ENCODE results near the gene MAP1LC3B2.

The MAP1LC3B2 gene

GRCh38 chr12:116603546-116604177, 44.5 kb downstream of the MAP1LC3B2 start:
- Histone ChIP-seq H3K27me3 (ENCODE audit: control insufficient read depth, insufficient read depth, low read length) (no peaks in the 10 kb centered on the region), H3K9ac (ENCODE audit: low read length) (no peak overlapping the region), H3K4me1 (ENCODE audit: control insufficient read depth, insufficient read depth, low read length) (peaks cover 14% of the 10 kb centered on the region), H3K36me3 (ENCODE audit: control insufficient read depth, insufficient read depth, low read length) (no peaks in the 10 kb centered on the region), H3K4me3 (ENCODE audit: low read length) (no peak overlapping the region), H3K9me3 (ENCODE audit: control insufficient read depth, low read length) (no peaks in the 10 kb centered on the region)

DNA sequence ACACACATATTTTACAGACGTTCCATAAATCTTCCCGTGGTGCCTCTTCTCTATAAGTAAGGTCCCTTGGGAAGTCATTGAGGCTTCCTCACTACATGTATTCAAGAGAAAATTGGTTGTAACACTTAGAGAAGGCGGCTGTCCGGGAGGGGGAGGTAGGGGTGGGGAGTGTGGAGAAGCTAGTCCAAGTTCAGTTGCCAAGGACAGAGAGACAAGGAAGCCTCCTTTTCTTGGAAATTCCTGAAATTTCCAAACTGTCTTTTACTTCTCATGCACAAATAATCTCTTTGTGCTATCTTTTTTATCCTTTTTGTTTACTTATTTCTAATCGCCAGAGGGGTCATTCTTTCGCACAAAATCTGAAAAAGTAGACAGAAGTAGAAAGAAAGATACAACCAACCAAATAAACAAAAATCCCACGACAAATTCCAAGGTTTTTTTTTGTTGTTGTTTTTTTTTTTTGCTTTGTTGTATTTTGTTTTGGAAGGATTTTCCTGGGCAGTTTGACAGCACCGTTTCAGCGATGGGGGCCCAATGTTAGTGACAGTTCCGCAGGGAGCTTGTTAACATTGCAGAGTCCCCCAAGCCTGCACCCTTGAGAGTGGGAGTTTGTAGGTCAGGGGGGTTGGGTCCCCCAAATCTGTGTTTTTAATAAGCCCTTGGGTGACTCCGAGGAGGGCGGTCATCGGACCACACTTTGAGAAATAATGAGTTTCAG, 45.2 kb downstream of the MAP1LC3B2 start:
- Histone ChIP-seq H3K27me3 (ENCODE audit: control insufficient read depth, insufficient read depth, low read length) (no peaks in the 10 kb centered on the region), H3K4me3 (ENCODE audit: low read length) (no peak overlapping the region), H3K9ac (ENCODE audit: low read length) (no peak overlapping the region), H3K4me1 (ENCODE audit: control insufficient read depth, insufficient read depth, low read length) (peaks cover 7% of the 10 kb centered on the region), H3K36me3 (ENCODE audit: control insufficient read depth, insufficient read depth, low read length) (no peaks in the 10 kb centered on the region), H3K9me3 (ENCODE audit: control insufficient read depth, low read length) (no peaks in the 10 kb centered on the region)

DNA sequence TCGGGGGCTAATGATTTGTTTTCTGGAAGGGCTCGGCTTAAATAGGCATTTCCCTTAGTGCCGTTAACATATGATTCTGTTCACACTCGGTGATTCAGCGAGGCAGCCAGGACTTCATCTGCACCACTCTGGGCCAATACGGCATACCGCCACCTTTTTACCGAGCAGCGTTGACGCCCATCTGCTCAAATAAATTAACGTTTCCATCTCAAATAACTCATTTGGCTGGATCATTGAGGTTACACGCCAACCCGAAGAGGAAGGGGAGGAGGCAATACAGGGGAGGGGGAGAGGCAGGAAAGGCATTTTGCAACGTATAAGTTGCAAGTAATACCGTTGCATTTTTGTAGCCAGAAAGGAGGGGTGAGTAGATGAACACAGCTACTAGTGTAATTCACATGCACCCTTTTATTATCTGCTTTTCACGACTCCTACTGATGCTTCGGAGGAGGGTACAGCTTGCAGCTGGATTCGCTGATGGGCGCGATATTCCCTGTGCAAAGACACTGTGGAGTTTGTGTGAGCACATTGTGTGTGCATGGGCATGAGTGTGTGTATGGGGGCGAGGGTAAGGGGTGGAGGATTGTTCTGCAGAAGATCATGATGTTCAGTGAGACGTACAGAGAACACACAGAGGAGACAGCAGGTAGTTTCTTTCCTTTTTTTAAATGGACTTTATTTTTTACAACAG, 45.9 kb downstream of the MAP1LC3B2 start:
- Histone ChIP-seq H3K9me3 (ENCODE audit: control insufficient read depth, low read length) (no peaks in the 10 kb centered on the region), H3K9ac (ENCODE audit: low read length) (no peak overlapping the region)

GRCh38 chr12:116606397-116606796, 47.2 kb downstream of the MAP1LC3B2 start:
- Histone ChIP-seq H3K4me3 (ENCODE audit: low read length) (no peak overlapping the region), H3K27me3 (ENCODE audit: control insufficient read depth, insufficient read depth, low read length) (no peaks in the 10 kb centered on the region), H3K9ac (ENCODE audit: low read length) (no peak overlapping the region), H3K4me1 (ENCODE audit: control insufficient read depth, insufficient read depth, low read length) (peaks cover 6% of the 10 kb centered on the region), H3K36me3 (ENCODE audit: control insufficient read depth, insufficient read depth, low read length) (no peaks in the 10 kb centered on the region), H3K9me3 (ENCODE audit: control insufficient read depth, low read length) (no peaks in the 10 kb centered on the region)

More for the DNA sequence above, 45.9 kb downstream of the MAP1LC3B2 start:
- peaks cover 7% of the 10 kb centered on the region for H3K4me1 ChIP-seq (ENCODE audit: control insufficient read depth, insufficient read depth, low read length)
- no peaks in the 10 kb centered on the region for H3K27me3 ChIP-seq (ENCODE audit: control insufficient read depth, insufficient read depth, low read length)
- H3K4me3 ChIP-seq (ENCODE audit: low read length): no peak overlapping the region
- H3K36me3 ChIP-seq (ENCODE audit: control insufficient read depth, insufficient read depth, low read length): no peaks in the 10 kb centered on the region

GRCh38 chr12:116607039-116607438, 47.9 kb downstream of the MAP1LC3B2 start:
- H3K9ac ChIP-seq (ENCODE audit: low read length): no peak overlapping the region
- no peak overlapping the region for H3K4me3 ChIP-seq (ENCODE audit: low read length)
- H3K9me3 ChIP-seq (ENCODE audit: control insufficient read depth, low read length): no peaks in the 10 kb centered on the region
- H3K36me3 ChIP-seq (ENCODE audit: control insufficient read depth, insufficient read depth, low read length): no peaks in the 10 kb centered on the region
- H3K4me1 ChIP-seq (ENCODE audit: control insufficient read depth, insufficient read depth, low read length): no peaks in the 10 kb centered on the region
- H3K27me3 ChIP-seq (ENCODE audit: control insufficient read depth, insufficient read depth, low read length): no peaks in the 10 kb centered on the region

DNA sequence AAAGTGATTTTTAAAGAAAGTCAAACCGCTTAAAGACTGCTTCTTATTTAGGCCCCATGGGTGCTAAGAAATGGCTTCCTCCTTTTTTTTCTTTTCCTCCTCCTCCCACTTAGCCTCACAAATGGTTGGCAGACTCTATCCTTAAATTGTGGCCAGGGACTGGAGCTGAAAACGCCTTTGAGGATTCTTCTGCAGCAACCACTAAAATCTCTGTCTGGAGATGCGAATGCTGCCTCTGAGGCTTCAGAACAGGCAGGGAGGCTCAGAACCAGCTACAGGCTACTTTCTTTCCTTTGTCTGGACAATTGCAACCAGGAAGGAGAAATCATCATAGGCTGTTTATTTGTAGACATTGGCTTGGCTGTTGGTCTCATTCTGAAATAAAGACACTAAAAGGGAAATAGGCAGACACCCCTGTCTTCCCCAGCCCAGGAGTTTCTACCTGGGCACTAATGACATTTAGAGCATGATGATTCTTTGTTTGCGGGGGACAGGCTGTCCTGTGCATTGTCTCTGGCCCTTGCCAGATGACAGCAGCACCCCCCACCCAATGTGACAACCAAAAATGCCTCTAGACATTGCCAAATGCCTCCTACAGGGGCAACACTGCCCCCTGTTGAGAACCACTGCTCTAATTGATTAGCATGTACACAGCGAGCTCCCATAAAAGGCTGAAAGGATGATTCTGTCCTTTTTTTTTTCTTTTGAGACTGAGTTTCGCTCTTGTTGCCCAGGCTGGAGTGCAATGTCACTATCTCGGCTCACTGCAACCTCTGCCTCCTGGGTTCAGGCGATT, 50.3 kb downstream of the MAP1LC3B2 start:
- no peak overlapping the region for H3K9ac ChIP-seq (ENCODE audit: low read length)
- no peak overlapping the region for H3K4me3 ChIP-seq (ENCODE audit: low read length)
- no peaks in the 10 kb centered on the region for H3K4me1 ChIP-seq (ENCODE audit: control insufficient read depth, insufficient read depth, low read length)
- no peaks in the 10 kb centered on the region for H3K27me3 ChIP-seq (ENCODE audit: control insufficient read depth, insufficient read depth, low read length)
- H3K9me3 ChIP-seq (ENCODE audit: control insufficient read depth, low read length): no peaks in the 10 kb centered on the region
- no peaks in the 10 kb centered on the region for H3K36me3 ChIP-seq (ENCODE audit: control insufficient read depth, insufficient read depth, low read length)

DNA sequence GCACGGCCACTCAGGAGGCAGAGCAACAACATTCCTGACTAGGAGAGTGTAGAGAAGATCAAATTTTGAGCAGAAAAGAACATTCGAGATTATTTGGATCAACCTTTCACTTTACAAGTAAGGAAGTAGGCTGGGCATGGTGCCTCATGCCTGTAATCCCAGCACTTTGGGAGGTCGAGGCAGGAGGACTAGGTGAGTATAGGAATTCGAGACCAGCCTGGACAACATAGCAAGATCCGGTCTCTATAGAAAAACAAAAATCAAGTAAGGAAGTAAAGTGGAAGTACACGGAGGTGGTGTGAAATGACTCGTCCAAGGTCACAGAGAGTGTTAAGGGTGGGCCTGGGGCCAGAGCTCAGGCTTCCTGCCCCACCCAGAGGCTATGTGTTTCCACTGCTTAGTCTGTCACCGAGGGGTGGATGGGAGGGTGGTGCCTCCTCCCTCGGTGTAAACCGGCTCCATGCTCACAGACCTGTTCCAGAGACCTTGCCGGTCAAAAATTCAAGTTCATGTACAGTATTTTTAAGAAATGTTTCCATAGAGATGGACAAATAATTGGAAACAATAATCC, 51.9 kb downstream of the MAP1LC3B2 start:
- no peaks in the 10 kb centered on the region for H3K9me3 ChIP-seq (ENCODE audit: control insufficient read depth, low read length)
- H3K36me3 ChIP-seq (ENCODE audit: control insufficient read depth, insufficient read depth, low read length): no peaks in the 10 kb centered on the region
- no peak overlapping the region for H3K9ac ChIP-seq (ENCODE audit: low read length)
- no peak overlapping the region for H3K4me3 ChIP-seq (ENCODE audit: low read length)
- no peaks in the 10 kb centered on the region for H3K27me3 ChIP-seq (ENCODE audit: control insufficient read depth, insufficient read depth, low read length)
- no peaks in the 10 kb centered on the region for H3K4me1 ChIP-seq (ENCODE audit: control insufficient read depth, insufficient read depth, low read length)

GRCh38 chr12:116612436-116612835, 53.3 kb downstream of the MAP1LC3B2 start:
- Histone ChIP-seq H3K27me3 (ENCODE audit: control insufficient read depth, insufficient read depth, low read length) (no peaks in the 10 kb centered on the region), H3K4me1 (ENCODE audit: control insufficient read depth, insufficient read depth, low read length) (no peaks in the 10 kb centered on the region), H3K9ac (ENCODE audit: low read length) (no peak overlapping the region), H3K36me3 (ENCODE audit: control insufficient read depth, insufficient read depth, low read length) (no peaks in the 10 kb centered on the region), H3K9me3 (ENCODE audit: control insufficient read depth, low read length) (no peaks in the 10 kb centered on the region), H3K4me3 (ENCODE audit: low read length) (no peak overlapping the region)

- H3K36me3 ChIP-seq (ENCODE audit: control insufficient read depth, insufficient read depth, low read length): no peaks in the 10 kb centered on the region
- no peaks in the 10 kb centered on the region for H3K9me3 ChIP-seq (ENCODE audit: control insufficient read depth, low read length)
- no peaks in the 10 kb centered on the region for H3K4me1 ChIP-seq (ENCODE audit: control insufficient read depth, insufficient read depth, low read length)
- no peak overlapping the region for H3K9ac ChIP-seq (ENCODE audit: low read length)
- H3K27me3 ChIP-seq (ENCODE audit: control insufficient read depth, insufficient read depth, low read length): no peaks in the 10 kb centered on the region
- H3K4me3 ChIP-seq (ENCODE audit: low read length): no peak overlapping the region
These were observed 54.1 kb downstream of the MAP1LC3B2 start for GRCh38 chr12:116613256-116613655.

- Histone ChIP-seq H3K9me3 (ENCODE audit: control insufficient read depth, low read length) (no peaks in the 10 kb centered on the region), H3K27me3 (ENCODE audit: control insufficient read depth, insufficient read depth, low read length) (no peaks in the 10 kb centered on the region), H3K4me1 (ENCODE audit: control insufficient read depth, insufficient read depth, low read length) (no peaks in the 10 kb centered on the region)
These were observed 55.2 kb downstream of the MAP1LC3B2 start for GRCh38 chr12:116614194-116614915.

DNA sequence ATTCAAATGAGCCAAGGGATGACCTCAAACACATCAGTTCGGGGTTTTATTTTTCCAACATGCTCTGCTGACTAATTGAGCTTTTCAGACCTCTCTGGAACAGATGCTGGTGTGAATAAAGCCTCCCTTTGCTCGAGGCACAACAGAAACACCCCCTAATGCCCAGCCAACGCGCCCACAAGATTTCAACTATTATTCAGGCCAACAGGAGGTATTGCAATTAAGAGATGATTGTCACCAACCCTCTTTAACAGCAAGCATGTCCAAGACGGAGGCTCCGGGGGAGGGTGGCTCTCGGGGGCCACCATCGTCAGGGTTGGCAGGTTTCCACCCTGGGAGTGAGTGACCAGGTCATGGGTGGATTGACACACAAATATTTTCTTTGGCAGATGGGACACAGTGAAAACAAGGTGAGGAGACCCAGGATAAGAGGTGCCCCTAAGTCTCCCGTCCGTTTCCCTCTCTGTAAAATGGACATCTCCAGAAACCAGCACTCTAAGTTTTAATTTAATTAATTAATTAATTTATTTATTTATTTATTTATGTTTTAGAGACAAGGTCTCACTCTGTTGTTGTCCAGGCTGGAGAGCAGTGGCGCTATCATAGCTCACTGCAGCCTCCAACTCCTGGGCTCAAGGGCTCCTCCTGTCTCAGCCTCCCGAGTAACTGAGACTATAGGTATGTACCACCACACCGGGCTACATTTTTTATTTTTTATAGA, 56.1 kb downstream of the MAP1LC3B2 start:
- Histone ChIP-seq H3K27me3 (ENCODE audit: control insufficient read depth, insufficient read depth, low read length) (no peaks in the 10 kb centered on the region), H3K36me3 (ENCODE audit: control insufficient read depth, insufficient read depth, low read length) (no peaks in the 10 kb centered on the region), H3K4me1 (ENCODE audit: control insufficient read depth, insufficient read depth, low read length) (no peaks in the 10 kb centered on the region), H3K9ac (ENCODE audit: low read length) (no peak overlapping the region), H3K9me3 (ENCODE audit: control insufficient read depth, low read length) (no peaks in the 10 kb centered on the region), H3K4me3 (ENCODE audit: low read length) (no peak overlapping the region)

More at GRCh38 chr12:116614194-116614915, 55.2 kb downstream of the MAP1LC3B2 start:
- no peaks in the 10 kb centered on the region for H3K36me3 ChIP-seq (ENCODE audit: control insufficient read depth, insufficient read depth, low read length)
- H3K9ac ChIP-seq (ENCODE audit: low read length): no peak overlapping the region
- no peak overlapping the region for H3K4me3 ChIP-seq (ENCODE audit: low read length)
